CD14-positive monocyte (primary cell): ENCODE results near the gene SARNP. TPM values are rescaled to one million over a fixed set of nuclear protein-coding genes. Genes with fewer than 3 reads are reported as not detected.

ENCODE experiments used
- DNase-seq, 3 donors: peaks; one replicate each; pipeline ENCODE4 v3.0.0-alpha.2; 2011 to 2022
- H2AFZ ChIP-seq: 2 replicates; pipeline ENCODE4 v1.6.0; 2012; ENCODE audit warnings: mild to moderate bottlenecking, low read depth, low read length, inconsistent platforms; ENCODE audit not compliant: insufficient read depth, poor library complexity, severe bottlenecking
- H3K27ac ChIP-seq, 2 donors: 1 replicate in 1 of 2; 2 replicates in 1 of 2; pipeline ENCODE4 v1.5.1; 2012 to 2013; ENCODE audit warnings: low read length in 2 of 2, control low read depth in 1 of 2, inconsistent platforms in 1 of 2, low read depth in 1 of 2, mild to moderate bottlenecking in 1 of 2
- H3K27me3 ChIP-seq, 2 donors: one replicate each; pipeline versions ENCODE4 v1.6.0 to v1.6.1; 2011 to 2013; ENCODE audit warnings: low read length in 2 of 2; ENCODE audit not compliant: control insufficient read depth in 2 of 2, insufficient read depth in 2 of 2
- H3K36me3 ChIP-seq, 2 donors: replicated peaks in 1 of 2; 1 replicate in 1 of 2; 2 replicates in 1 of 2; pipeline versions ENCODE4 v1.5.1 to v1.6.1; 2012 to 2013; ENCODE audit warnings: low read length in 2 of 2, control low read depth in 1 of 2, inconsistent platforms in 1 of 2, mild to moderate bottlenecking in 1 of 2; ENCODE audit not compliant: insufficient read depth in 2 of 2, control insufficient read depth in 1 of 2
- H3K4me1 ChIP-seq, 2 donors: 1 replicate in 1 of 2; 2 replicates in 1 of 2; pipeline versions ENCODE4 v1.5.1 to v1.6.1; 2012 to 2013; ENCODE audit warnings: low read length in 2 of 2, control low read depth in 1 of 2, inconsistent platforms in 1 of 2, mild to moderate bottlenecking in 1 of 2, moderate library complexity in 1 of 2; ENCODE audit not compliant: insufficient read depth in 2 of 2, control insufficient read depth in 1 of 2
- H3K4me2 ChIP-seq: replicated peaks from 2 replicates; pipeline ENCODE3; 2012; ENCODE audit warnings: low read length, moderate library complexity, mild to moderate bottlenecking; ENCODE audit not compliant: poor library complexity, severe bottlenecking; ENCODE audit errors: extremely low read depth
- H3K4me3 ChIP-seq, 3 experiments: fragments of 200-600 bp in 1 of 3; sonication (generic) in 1 of 3; replicated peaks in 1 of 3; 1 replicate in 2 of 3; 2 replicates in 1 of 3; pipeline ENCODE4 v1.5.1; 2011 to 2013; ENCODE audit warnings: low read length in 3 of 3, mild to moderate bottlenecking in 3 of 3, control low read depth in 2 of 3, low read depth in 2 of 3, inconsistent platforms in 1 of 3, moderate library complexity in 1 of 3
- H3K79me2 ChIP-seq: 2 replicates; pipeline ENCODE4 v1.6.0; 2012; ENCODE audit warnings: mild to moderate bottlenecking, control low read depth, inconsistent platforms, low read length, moderate library complexity; ENCODE audit not compliant: insufficient read depth
- H3K9ac ChIP-seq: 2 replicates; pipeline ENCODE4 v1.6.0; 2017; ENCODE audit warnings: low read length, mild to moderate bottlenecking; ENCODE audit not compliant: insufficient read depth, poor library complexity, severe bottlenecking
- H3K9me3 ChIP-seq, 2 donors: replicated peaks in 1 of 2; 1 replicate in 1 of 2; 2 replicates in 1 of 2; pipeline versions ENCODE4 v1.5.1 to v1.6.1; 2012 to 2013; ENCODE audit warnings: low read length in 2 of 2, control low read depth in 1 of 2; ENCODE audit not compliant: control insufficient read depth in 1 of 2, insufficient read depth in 1 of 2
- H4K20me1 ChIP-seq: 2 replicates; pipeline ENCODE4 v1.6.0; 2012; ENCODE audit warnings: mild to moderate bottlenecking, low read length, control low read depth, moderate library complexity; ENCODE audit not compliant: insufficient read depth
- H3K27ac Mint-ChIP-seq, 7 donors: one replicate each; pipeline ENCODE4 v1.8.0; 2020; ENCODE audit warnings: mild to moderate bottlenecking in 7 of 7, mixed read lengths in 7 of 7, moderate library complexity in 6 of 7, inconsistent platforms in 2 of 7
- H3K27me3 Mint-ChIP-seq, 3 donors: one replicate each; pipeline ENCODE4 v1.8.0; 2021 to 2022; ENCODE audit warnings: low read depth in 3 of 3, mild to moderate bottlenecking in 3 of 3, mixed read lengths in 3 of 3, moderate library complexity in 3 of 3, inconsistent platforms in 1 of 3
- H3K36me3 Mint-ChIP-seq, 2 donors: one replicate each; pipeline ENCODE4 v1.8.0; 2020; ENCODE audit warnings: mixed read lengths in 2 of 2, inconsistent platforms in 1 of 2, mild to moderate bottlenecking in 1 of 2
- H3K4me1 Mint-ChIP-seq: one replicate; pipeline ENCODE4 v1.8.0; 2020; ENCODE audit warnings: mild to moderate bottlenecking, mixed read lengths
- H3K4me3 Mint-ChIP-seq, 2 donors: one replicate each; pipeline ENCODE4 v1.8.0; 2020; ENCODE audit warnings: mild to moderate bottlenecking in 2 of 2, mixed read lengths in 2 of 2, moderate library complexity in 1 of 2
- H3K9me3 Mint-ChIP-seq, 7 donors: one replicate each; pipeline ENCODE4 v1.8.0; 2020 to 2022; ENCODE audit warnings: mixed read lengths in 7 of 7, mild to moderate bottlenecking in 6 of 7, moderate library complexity in 6 of 7, inconsistent platforms in 2 of 7
- WGBS: methylation state at CpG from one replicate; pipeline ENCODE4 v1.1.5; 2013; ENCODE audit warnings: missing lambda C conversion rate; ENCODE audit not compliant: insufficient coverage; 5-methylcytosine and 5-hydroxymethylcytosine counted together
- intact Hi-C, 2 donors: fragments of 100-400 bp; cut with micrococcal nuclease; formaldehyde crosslinking; loops; one replicate each; pipeline versions ENCODE4 v1.15.0 to v1.15.1; 2023
- polyA plus RNA-seq, 3 donors: library from polyadenylated mRNA; depleted of rRNA in 1 of 3; unstranded in 2 of 3; stranded (reverse) in 1 of 3; fragments of 300-500 nt in 2 of 3; fragments of >200 nt in 1 of 3; fragmentation: Illumina TruSeq in 2 of 3; gene quantifications; 1 replicate in 2 of 3; 2 replicates in 1 of 3; pipeline ENCODE4 v1.2.3, GENCODE V29; 2012 to 2021
- TF ChIP-seq, protein P1 (sequence below): fragments of 200-600 bp; IDR thresholded peaks from one replicate; pipeline ENCODE4 v1.8.0; 2022; ENCODE audit warnings: antibody characterized with exemption, mild to moderate bottlenecking

SARNP gene
- polyA plus RNA-seq, 3 donors, result 28.9 to 139 (median 98.6) TPM

DNA sequence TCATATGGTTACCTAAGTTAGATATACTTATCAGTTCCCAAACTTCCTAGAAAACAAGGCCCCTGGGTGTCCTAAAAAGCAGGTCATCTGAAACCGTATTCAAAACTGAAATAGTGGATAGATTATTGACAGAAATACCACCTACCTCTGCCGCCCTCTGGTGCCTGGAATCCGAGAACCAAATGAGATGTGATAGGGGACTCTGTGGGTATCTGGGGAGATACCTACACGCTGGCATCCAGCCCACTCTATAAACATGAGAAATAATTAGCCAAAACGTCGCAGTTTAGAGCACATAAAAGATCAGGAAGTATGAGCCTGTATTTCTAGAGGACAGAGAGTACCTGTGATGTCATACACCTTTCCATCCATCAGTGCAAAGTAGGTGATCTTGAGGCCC lies 4.7 kb upstream of the SARNP start:
- Histone ChIP-seq H3K4me1 (peaks cover 23 to 30% of the 10 kb centered on the region in 2 donors), H3K79me2 (peaks cover 61% of the 10 kb centered on the region), H3K36me3 (peaks cover 45 to 54% of the 10 kb centered on the region in 2 donors), H3K4me3 (no peak overlapping the region), H3K27ac (no peak overlapping the region), H3K27me3 (no peaks in the 10 kb centered on the region), H3K9me3 (no peaks in the 10 kb centered on the region), H2AFZ (no peak overlapping the region), H3K4me2 (no peak overlapping the region), H4K20me1 (peaks cover 7% of the 10 kb centered on the region), H3K9ac (no peak overlapping the region)
- Mint-ChIP-seq H3K9me3 (no peaks in the 10 kb centered on the region), H3K27ac (peak overlapping the region in 4 of 7 donors; percentile 1 to 60 (median 45)), H3K4me1 (peaks cover 31% of the 10 kb centered on the region), H3K4me3 (no peak overlapping the region), H3K36me3 (peaks cover 45 to 50% of the 10 kb centered on the region in 2 donors), H3K27me3 (no peaks in the 10 kb centered on the region)
- intact Hi-C loops, result loop anchor here in 1 of 2 donors (10.0 kb wide), 1 partner anchor 293 kb away; the partner anchor contains the start of genes RPL41 and ZC3H10
- no peak for DNase-seq
- WGBS, result no CpG with 5 or more reads among the region's 6 CpGs
- TF ChIP-seq, protein P1, sequence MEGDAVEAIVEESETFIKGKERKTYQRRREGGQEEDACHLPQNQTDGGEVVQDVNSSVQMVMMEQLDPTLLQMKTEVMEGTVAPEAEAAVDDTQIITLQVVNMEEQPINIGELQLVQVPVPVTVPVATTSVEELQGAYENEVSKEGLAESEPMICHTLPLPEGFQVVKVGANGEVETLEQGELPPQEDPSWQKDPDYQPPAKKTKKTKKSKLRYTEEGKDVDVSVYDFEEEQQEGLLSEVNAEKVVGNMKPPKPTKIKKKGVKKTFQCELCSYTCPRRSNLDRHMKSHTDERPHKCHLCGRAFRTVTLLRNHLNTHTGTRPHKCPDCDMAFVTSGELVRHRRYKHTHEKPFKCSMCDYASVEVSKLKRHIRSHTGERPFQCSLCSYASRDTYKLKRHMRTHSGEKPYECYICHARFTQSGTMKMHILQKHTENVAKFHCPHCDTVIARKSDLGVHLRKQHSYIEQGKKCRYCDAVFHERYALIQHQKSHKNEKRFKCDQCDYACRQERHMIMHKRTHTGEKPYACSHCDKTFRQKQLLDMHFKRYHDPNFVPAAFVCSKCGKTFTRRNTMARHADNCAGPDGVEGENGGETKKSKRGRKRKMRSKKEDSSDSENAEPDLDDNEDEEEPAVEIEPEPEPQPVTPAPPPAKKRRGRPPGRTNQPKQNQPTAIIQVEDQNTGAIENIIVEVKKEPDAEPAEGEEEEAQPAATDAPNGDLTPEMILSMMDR, result no peak

DNA sequence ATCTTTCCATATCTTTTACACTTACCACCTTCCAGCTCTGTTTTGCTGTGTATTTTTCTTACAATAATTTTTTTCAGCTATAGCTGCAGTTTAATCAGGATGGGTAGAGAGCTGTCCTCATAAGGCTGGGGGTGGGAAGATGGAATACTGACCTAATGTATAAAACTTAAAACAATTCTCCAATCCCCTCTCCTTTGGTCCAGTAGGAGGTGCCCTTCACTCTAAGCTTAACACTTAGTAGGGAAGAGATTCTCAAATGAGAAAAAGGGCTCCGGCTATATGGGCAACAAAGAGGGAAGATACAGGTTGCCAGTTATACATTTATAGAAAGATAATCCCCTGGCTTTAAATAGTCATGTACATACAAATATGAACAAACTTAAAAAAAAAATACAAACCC lies 3.2 kb upstream of the SARNP start:
- intact Hi-C loops, result loop anchor here in 1 of 2 donors (10.0 kb wide), 1 partner anchor 294 kb away; the partner anchor contains the start of genes RPL41 and ZC3H10
- no peaks in the 10 kb centered on the region for H3K9me3 ChIP-seq

More for the DNA sequence above, 3.2 kb upstream of the SARNP start:
- Histone ChIP-seq H3K36me3 (peaks cover 45 to 56% of the 10 kb centered on the region in 2 donors), H4K20me1 (peaks cover 9% of the 10 kb centered on the region), H3K79me2 (peaks cover 62% of the 10 kb centered on the region), H2AFZ (no peak overlapping the region), H3K4me2 (no peak overlapping the region), H3K4me1 (peaks cover 19 to 30% of the 10 kb centered on the region in 2 donors), H3K27me3 (no peaks in the 10 kb centered on the region), H3K4me3 (no peak overlapping the region), H3K9ac (no peak overlapping the region), H3K27ac (no peak overlapping the region)
- TF ChIP-seq, protein P1, result no peak
- no peak overlapping the region for H3K4me3 Mint-ChIP-seq
- H3K27ac Mint-ChIP-seq, result no peak overlapping the region
- WGBS, result no CpG with 5 or more reads among the region's 1 CpG
- peaks cover 45 to 48% of the 10 kb centered on the region in 2 donors for H3K36me3 Mint-ChIP-seq
- no peaks in the 10 kb centered on the region for H3K9me3 Mint-ChIP-seq
- no peak for DNase-seq
- peaks cover 22% of the 10 kb centered on the region for H3K4me1 Mint-ChIP-seq
- no peaks in the 10 kb centered on the region for H3K27me3 Mint-ChIP-seq
